GM23338 (cell line): ENCODE measurements around the gene CROCC2. TPM values are rescaled to one million over a fixed set of nuclear protein-coding genes. Genes with fewer than 3 reads are reported as not detected.

Source experiments
- ETS1 ChIP-seq: IDR thresholded peaks from 2 replicates; pipeline ENCODE4 v1.6.1; 2016; ENCODE audit warnings: antibody characterized with exemption
- NANOG ChIP-seq: IDR thresholded peaks from 2 replicates; pipeline ENCODE4 v1.6.1; 2016; ENCODE audit warnings: antibody characterized with exemption, borderline replicate concordance
- POLR2AphosphoS5 ChIP-seq: IDR thresholded peaks from 2 replicates; pipeline ENCODE4 v1.6.1; 2016; ENCODE audit warnings: antibody characterized with exemption, low read depth
- REST ChIP-seq: IDR thresholded peaks from one replicate; pipeline ENCODE4 v1.6.1; 2018; ENCODE audit warnings: antibody characterized with exemption; ENCODE audit not compliant: unreplicated experiment
- ZNF331 ChIP-seq: fragments of 250-450 bp; sonication (Bioruptor Pico); IDR thresholded peaks from 2 replicates; pipeline ENCODE4 v1.5.0; 2020; ENCODE audit warnings: low read depth, mild to moderate bottlenecking, moderate library complexity
- ZNF462 ChIP-seq: fragments of 250-450 bp; sonication (Bioruptor Pico); IDR thresholded peaks from 2 replicates; pipeline ENCODE4 v1.5.0; 2020; ENCODE audit warnings: mild to moderate bottlenecking, moderate library complexity
- polyA plus RNA-seq: library from polyadenylated mRNA; unstranded; fragments of >200 nt; fragmentation: Nextera tagmentation; extraction: Ambion mirVana; gene quantifications from 2 replicates; pipeline ENCODE4 v1.2.1, GENCODE V29; 2016
- total RNA-seq: library from RNA; depleted of rRNA; stranded (reverse); fragments of >200 nt; shearing (Covaris generic); gene quantifications from 2 replicates; pipeline ENCODE4 v1.2.3, GENCODE V29; 2014

Gene CROCC2
- total and polyA plus RNA-seq, 2 experiments from 2014 or later, result not detected

DNA sequence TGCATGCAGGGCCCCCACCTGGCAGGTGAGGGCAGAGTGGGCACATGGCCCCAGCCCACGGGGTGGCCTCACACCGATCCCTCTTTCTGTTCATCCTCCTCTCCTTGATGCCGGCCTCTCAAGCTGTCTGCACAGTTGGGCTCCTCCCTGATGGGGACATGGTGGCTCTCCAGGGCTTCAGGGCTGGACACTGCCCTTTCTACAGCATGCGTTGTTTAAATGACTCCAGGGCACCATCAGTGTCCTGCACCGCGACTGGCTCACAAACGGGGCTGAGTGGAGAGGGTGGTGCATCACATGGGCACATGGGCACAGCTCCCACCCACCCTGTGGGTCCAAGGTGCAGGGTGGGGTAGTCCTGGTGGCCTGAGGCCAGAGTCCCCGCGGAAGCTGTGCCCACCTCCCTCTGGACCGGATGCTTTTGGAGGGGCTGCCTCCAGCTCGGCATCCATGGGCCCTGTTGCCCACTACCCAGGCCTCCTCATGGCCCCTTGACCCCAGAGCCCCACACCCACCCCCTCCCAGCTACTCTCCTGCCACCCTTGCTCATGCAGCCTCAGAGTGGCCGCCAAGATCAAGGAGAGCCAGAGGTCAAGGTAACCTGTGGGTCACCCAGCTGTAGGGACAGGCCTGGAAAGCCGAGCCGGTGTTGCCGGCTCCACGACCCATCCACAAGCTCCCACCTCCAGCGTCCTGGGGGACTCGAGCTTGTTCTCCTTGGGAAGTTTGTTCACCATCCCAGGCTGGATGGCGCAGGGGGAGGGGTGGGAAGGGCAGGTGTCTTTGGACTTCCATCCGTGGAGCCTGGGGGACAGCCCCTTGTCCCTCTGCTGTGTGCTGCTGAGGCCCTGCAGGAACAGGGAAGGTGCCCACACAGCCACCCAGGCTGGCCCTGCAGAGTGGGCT, 80.0 kb downstream of the CROCC2 start (continued):
- TF ChIP-seq ZNF462 (CRISPR knock-in tag) (no peak), ZNF331 (CRISPR knock-in tag) (no peak), POLR2AphosphoS5 (no peak), ETS1 (no peak), REST (no peak), NANOG (no peak)
